K562 (cell line): ENCODE data around the gene LGALS8.

ENCODE experiments used
- BHLHE40 ChIP-seq: IDR thresholded peaks from 2 replicates; pipeline ENCODE4 v1.6.1; 2011; ENCODE audit warnings: low read length, improper control_type of control experiment
- CBX8 ChIP-seq: fragments of 200-600 bp; sonication (generic); IDR thresholded peaks from 2 replicates; pipeline ENCODE4 v1.6.1; 2012; ENCODE audit warnings: borderline replicate concordance, mixed run types, low read depth, mild to moderate bottlenecking, moderate library complexity, mixed read lengths, low read length, control low read depth, inconsistent platforms; ENCODE audit not compliant: poor library complexity, severe bottlenecking; ENCODE audit errors: extremely low read depth
- CCNT2 ChIP-seq: IDR thresholded peaks from 2 replicates; pipeline ENCODE4 v1.6.1; 2011; ENCODE audit warnings: borderline replicate concordance, low read depth, mild to moderate bottlenecking, moderate library complexity, mixed read lengths, low read length; ENCODE audit not compliant: insufficient read length; ENCODE audit errors: extremely low read depth
- IRF1 ChIP-seq: sonication (generic); formaldehyde crosslinking; IDR thresholded peaks from 2 replicates; pipeline ENCODE4 v1.8.0; 2022; ENCODE audit warnings: missing genetic modification reagents, mild to moderate bottlenecking, borderline replicate concordance
- NFRKB ChIP-seq: fragments of 450-650 bp; IDR thresholded peaks from 2 replicates; pipeline ENCODE4 v1.6.1; 2016; ENCODE audit warnings: low read depth
- PTRF ChIP-seq: fragments of 450-650 bp; IDR thresholded peaks from 2 replicates; pipeline ENCODE4 v1.6.1; 2016; ENCODE audit warnings: mild to moderate bottlenecking, missing genetic modification characterization, missing compliant biosample characterization
- RAD21 ChIP-seq, 2 experiments: fragments of 250-450 bp in 1 of 2; fragments of 450-650 bp in 1 of 2; sonication (Bioruptor Pico) in 1 of 2; formaldehyde crosslinking in 1 of 2; IDR thresholded peaks in 1 of 2; conservative IDR thresholded peaks in 1 of 2; 2 replicates each; pipeline versions ENCODE4 v1.4.0 to v1.8.0; 2020 to 2022; ENCODE audit warnings: mild to moderate bottlenecking in 2 of 2, moderate library complexity in 1 of 2
- SP1 ChIP-seq: sonication (generic); formaldehyde crosslinking; IDR thresholded peaks from 2 replicates; pipeline ENCODE4 v1.8.1; 2022; ENCODE audit warnings: mild to moderate bottlenecking, missing genetic modification reagents
- ZC3H4 ChIP-seq: sonication (generic); formaldehyde crosslinking; IDR thresholded peaks from 2 replicates; pipeline ENCODE4 v1.9.0; 2021; ENCODE audit warnings: missing genetic modification reagents, borderline replicate concordance
- ZNF175 ChIP-seq: fragments of 200-800 bp; sonication (Bioruptor generic); IDR thresholded peaks from 2 replicates; pipeline ENCODE4 v1.6.1; 2016; ENCODE audit warnings: low read depth, mild to moderate bottlenecking, missing genetic modification characterization, missing compliant biosample characterization
- TF ChIP-seq, protein P1 (sequence below): sonication (generic); formaldehyde crosslinking; IDR thresholded peaks from 2 replicates; pipeline ENCODE4 v1.8.0; 2023; ENCODE audit warnings: mild to moderate bottlenecking, missing genetic modification reagents

DNA sequence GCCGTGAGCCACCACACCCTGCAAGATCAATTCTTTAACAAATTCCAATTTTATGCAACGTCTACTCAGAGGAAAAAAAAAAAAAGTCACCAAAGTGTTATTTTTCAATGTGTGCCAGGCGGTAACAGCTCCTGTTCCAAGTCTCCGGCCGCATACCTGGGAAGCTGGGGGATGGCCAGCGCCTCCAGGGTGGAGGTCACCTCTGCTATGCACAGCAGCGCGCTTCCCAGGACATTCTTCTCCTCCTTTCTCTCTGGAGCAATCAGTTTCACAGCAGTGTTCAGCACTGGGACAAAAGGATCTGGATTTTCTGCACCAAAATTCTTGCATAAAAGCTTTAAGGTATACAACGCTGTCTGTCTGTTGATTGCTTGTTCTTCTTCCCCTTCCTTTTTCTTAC lies 34.3 kb downstream of the LGALS8 start:
- TF ChIP-seq CCNT2 (no peak), ZNF175 (CRISPR knock-in tag) (no peak), NFRKB (no peak), CBX8 (no peak), RAD21 (CRISPR knock-in tag; conservative IDR thresholded peaks at IDR 0.05 in 1 of 2, IDR thresholded peaks at IDR 0.05 in 1 of 2) (no peak), BHLHE40 (no peak), SP1 (CRISPR knock-in tag) (no peak), IRF1 (CRISPR knock-in tag) (no peak), PTRF (tag) (no peak), ZC3H4 (no peak)
- TF ChIP-seq, protein P1, sequence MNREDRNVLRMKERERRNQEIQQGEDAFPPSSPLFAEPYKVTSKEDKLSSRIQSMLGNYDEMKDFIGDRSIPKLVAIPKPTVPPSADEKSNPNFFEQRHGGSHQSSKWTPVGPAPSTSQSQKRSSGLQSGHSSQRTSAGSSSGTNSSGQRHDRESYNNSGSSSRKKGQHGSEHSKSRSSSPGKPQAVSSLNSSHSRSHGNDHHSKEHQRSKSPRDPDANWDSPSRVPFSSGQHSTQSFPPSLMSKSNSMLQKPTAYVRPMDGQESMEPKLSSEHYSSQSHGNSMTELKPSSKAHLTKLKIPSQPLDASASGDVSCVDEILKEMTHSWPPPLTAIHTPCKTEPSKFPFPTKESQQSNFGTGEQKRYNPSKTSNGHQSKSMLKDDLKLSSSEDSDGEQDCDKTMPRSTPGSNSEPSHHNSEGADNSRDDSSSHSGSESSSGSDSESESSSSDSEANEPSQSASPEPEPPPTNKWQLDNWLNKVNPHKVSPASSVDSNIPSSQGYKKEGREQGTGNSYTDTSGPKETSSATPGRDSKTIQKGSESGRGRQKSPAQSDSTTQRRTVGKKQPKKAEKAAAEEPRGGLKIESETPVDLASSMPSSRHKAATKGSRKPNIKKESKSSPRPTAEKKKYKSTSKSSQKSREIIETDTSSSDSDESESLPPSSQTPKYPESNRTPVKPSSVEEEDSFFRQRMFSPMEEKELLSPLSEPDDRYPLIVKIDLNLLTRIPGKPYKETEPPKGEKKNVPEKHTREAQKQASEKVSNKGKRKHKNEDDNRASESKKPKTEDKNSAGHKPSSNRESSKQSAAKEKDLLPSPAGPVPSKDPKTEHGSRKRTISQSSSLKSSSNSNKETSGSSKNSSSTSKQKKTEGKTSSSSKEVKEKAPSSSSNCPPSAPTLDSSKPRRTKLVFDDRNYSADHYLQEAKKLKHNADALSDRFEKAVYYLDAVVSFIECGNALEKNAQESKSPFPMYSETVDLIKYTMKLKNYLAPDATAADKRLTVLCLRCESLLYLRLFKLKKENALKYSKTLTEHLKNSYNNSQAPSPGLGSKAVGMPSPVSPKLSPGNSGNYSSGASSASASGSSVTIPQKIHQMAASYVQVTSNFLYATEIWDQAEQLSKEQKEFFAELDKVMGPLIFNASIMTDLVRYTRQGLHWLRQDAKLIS (CRISPR knock-in tag): no peak
